HepG2 (cell line): ENCODE measurements around the gene COQ6. TPM values are rescaled to one million over a fixed set of nuclear protein-coding genes. Genes with fewer than 3 reads are reported as not detected.

Source experiments
- FOXK1 ChIP-seq: sonication (generic); formaldehyde crosslinking; IDR thresholded peaks from 2 replicates; pipeline ENCODE4 v1.4.0; 2020; ENCODE audit warnings: low read depth, missing genetic modification reagents, borderline replicate concordance
- FOXO1 ChIP-seq: sonication (generic); formaldehyde crosslinking; IDR thresholded peaks from 2 replicates; pipeline ENCODE4 v1.4.0; 2020; ENCODE audit warnings: missing genetic modification reagents
- KLF6 ChIP-seq: IDR thresholded peaks from 2 replicates; pipeline ENCODE4 v1.8.0; 2016; ENCODE audit warnings: missing biosample characterization, missing genetic modification reagents
- KLF9 ChIP-seq: IDR thresholded peaks from 2 replicates; pipeline ENCODE4 v1.6.1; 2016; ENCODE audit warnings: low read depth
- MBNL3 ChIP-seq: fragments of 250-450 bp; sonication (Bioruptor Pico); conservative IDR thresholded peaks from 2 replicates; pipeline ENCODE4 v1.8.0; 2022; ENCODE audit warnings: mild to moderate bottlenecking, inconsistent platforms
- MED1 ChIP-seq: sonication (generic); formaldehyde crosslinking; IDR thresholded peaks from 2 replicates; pipeline ENCODE4 v1.4.0; 2020; ENCODE audit warnings: missing genetic modification reagents
- MEF2D ChIP-seq: sonication (generic); formaldehyde crosslinking; IDR thresholded peaks from 2 replicates; pipeline ENCODE4 v1.5.1; 2020; ENCODE audit warnings: mild to moderate bottlenecking, missing genetic modification reagents
- MLXIP ChIP-seq: sonication (generic); formaldehyde crosslinking; IDR thresholded peaks from 2 replicates; pipeline ENCODE4 v1.9.0; 2021; ENCODE audit warnings: missing genetic modification reagents, borderline replicate concordance
- MTF1 ChIP-seq: sonication (generic); formaldehyde crosslinking; IDR thresholded peaks from 2 replicates; pipeline ENCODE4 v1.5.0; 2020; ENCODE audit warnings: missing genetic modification reagents
- NCOA5 ChIP-seq: sonication (generic); formaldehyde crosslinking; IDR thresholded peaks from 2 replicates; pipeline ENCODE4 v1.4.0; 2020; ENCODE audit warnings: missing genetic modification reagents
- POGZ ChIP-seq: sonication (generic); formaldehyde crosslinking; IDR thresholded peaks from 2 replicates; pipeline ENCODE4 v1.4.0; 2020; ENCODE audit warnings: mild to moderate bottlenecking, missing genetic modification reagents
- SRF ChIP-seq: IDR thresholded peaks from 2 replicates; pipeline ENCODE4 v1.6.1; 2011; ENCODE audit warnings: mild to moderate bottlenecking, low read depth, low read length, moderate library complexity
- THYN1 ChIP-seq: sonication (generic); formaldehyde crosslinking; IDR thresholded peaks from 2 replicates; pipeline ENCODE4 v1.8.1; 2023; ENCODE audit warnings: low read depth, mild to moderate bottlenecking, moderate library complexity, missing genetic modification reagents, borderline replicate concordance
- YEATS4 ChIP-seq: sonication (generic); formaldehyde crosslinking; IDR thresholded peaks from 2 replicates; pipeline ENCODE4 v1.4.0; 2020; ENCODE audit warnings: missing genetic modification reagents, borderline replicate concordance
- ZBTB14 ChIP-seq: sonication (generic); formaldehyde crosslinking; IDR thresholded peaks from 2 replicates; pipeline ENCODE4 v1.4.0; 2020; ENCODE audit warnings: missing genetic modification reagents
- ZNF10 ChIP-seq: sonication (generic); formaldehyde crosslinking; IDR thresholded peaks from 2 replicates; pipeline ENCODE4 v1.4.0; 2020; ENCODE audit warnings: mild to moderate bottlenecking, low read depth, missing genetic modification reagents, borderline replicate concordance
- ZNF142 ChIP-seq: sonication (generic); formaldehyde crosslinking; IDR thresholded peaks from 2 replicates; pipeline ENCODE4 v1.4.0; 2020; ENCODE audit warnings: missing genetic modification reagents
- ZNF30 ChIP-seq: sonication (generic); formaldehyde crosslinking; IDR thresholded peaks from 2 replicates; pipeline ENCODE4 v1.5.0; 2020; ENCODE audit warnings: mild to moderate bottlenecking, missing genetic modification reagents
- ZNF549 ChIP-seq: sonication (generic); formaldehyde crosslinking; IDR thresholded peaks from 2 replicates; pipeline ENCODE4 v1.5.0; 2020; ENCODE audit warnings: missing genetic modification reagents
- ZNF878 ChIP-seq: sonication (generic); formaldehyde crosslinking; IDR thresholded peaks from 2 replicates; pipeline ENCODE4 v1.8.1; 2023; ENCODE audit warnings: mild to moderate bottlenecking, missing genetic modification reagents, moderate library complexity
- polyA plus RNA-seq, 8 experiments: library from polyadenylated mRNA; depleted of rRNA in 3 of 8; stranded (reverse) in 7 of 8; unstranded in 1 of 8; fragments of >200 nt; fragmentation: Illumina TruSeq in 4 of 8; extraction: Trizol in 4 of 8; gene quantifications; 2 replicates each; pipeline versions ENCODE4 v1.2.1 to v1.2.3, GENCODE V29; 2011 to 2016; ENCODE audit warnings: low read depth in 4 of 8, missing spikeins in 1 of 8, mixed read lengths in 1 of 8; ENCODE audit not compliant: insufficient read depth in 1 of 8
- total RNA-seq, 5 experiments: library from RNA; depleted of rRNA; stranded (reverse); fragments of >200 nt; fragmentation: Illumina TruSeq; extraction: Trizol; gene quantifications; 2 replicates each; pipeline ENCODE4 v1.2.3, GENCODE V29; 2016; ENCODE audit warnings: low read depth in 1 of 5

The COQ6 gene
- total and polyA plus RNA-seq, 2 of the 13 experiments (the other 11 are each of a cell fraction or from before 2014, with no cell fraction given) = 18.9 to 34.7 TPM

GRCh38 chr14:73949752-73950734, at the start of gene COQ6, which contains the start of gene FAM161B (continued):
- no peak for TF ChIP-seq ZNF142
- peak; percentile 71; the same call in 1 of the 2 replicates for TF ChIP-seq KLF6
- TF ChIP-seq ZNF30 (CRISPR knock-in tag) = no peak
- no peak for TF ChIP-seq SRF
- TF ChIP-seq THYN1 (CRISPR knock-in tag) = no peak
- no peak for TF ChIP-seq ZNF549 (CRISPR knock-in tag)
- TF ChIP-seq ZNF878 (CRISPR knock-in tag) = no peak
- no peak for TF ChIP-seq ZNF10 (CRISPR knock-in tag)
- no peak; the same call in none of the 2 replicates for TF ChIP-seq KLF9 (CRISPR knock-in tag)
- peak; percentile 31; the same call in 1 of the 2 replicates for TF ChIP-seq FOXK1 (CRISPR knock-in tag)
- TF ChIP-seq MTF1 (CRISPR knock-in tag) = no peak
- no peak for TF ChIP-seq FOXO1 (CRISPR knock-in tag)
- no peak for TF ChIP-seq NCOA5 (CRISPR knock-in tag)
- TF ChIP-seq YEATS4 = peak; percentile 74; the same call in 1 of the 2 replicates
- TF ChIP-seq MLXIP (CRISPR knock-in tag) = no peak; the same call in 1 of the 2 replicates
- TF ChIP-seq MEF2D = no peak; the same call in none of the 2 replicates
- TF ChIP-seq MED1 (CRISPR knock-in tag) = peak; percentile 36
- no peak for TF ChIP-seq ZBTB14
- TF ChIP-seq MBNL3 (CRISPR knock-in tag) = no peak
- peak; percentile 57; the same call in 1 of the 2 replicates for TF ChIP-seq POGZ
